ENCODE results near the gene FIGLA.
"Not testable (repeated sequence)": the region's sequence is repeated elsewhere in the genome, so short reads cannot be mapped to it uniquely, and the experiment has no call there.

The FIGLA gene

GRCh38 chr2:70808983-70809958, 18.8 kb upstream of the FIGLA start:
- Histone ChIP-seq H3K36me3 (ENCODE audit: control insufficient read depth in 1 of 2, insufficient read depth in 2 of 2, low read length in 2 of 2) (no peaks in the 10 kb centered on the region), H3K9me3 (ENCODE audit: control insufficient read depth in 1 of 2, low read length in 2 of 2) (no peaks in the 10 kb centered on the region), H3K27ac (ENCODE audit: low read depth, low read length) (no peak overlapping the region), H3K9ac (ENCODE audit: low read depth in 1 of 2, low read length in 2 of 2) (no peak overlapping the region), H3K27me3 (ENCODE audit: control insufficient read depth in 1 of 2, insufficient read depth in 2 of 2, low read length in 2 of 2) (no peaks in the 10 kb centered on the region), H3K4me3 (ENCODE audit: low read depth in 1 of 2, low read length in 2 of 2) (no peak overlapping the region), H3K4me1 (ENCODE audit: control insufficient read depth in 1 of 2, insufficient read depth in 2 of 2, low read length in 2 of 2) (no peaks in the 10 kb centered on the region)

DNA sequence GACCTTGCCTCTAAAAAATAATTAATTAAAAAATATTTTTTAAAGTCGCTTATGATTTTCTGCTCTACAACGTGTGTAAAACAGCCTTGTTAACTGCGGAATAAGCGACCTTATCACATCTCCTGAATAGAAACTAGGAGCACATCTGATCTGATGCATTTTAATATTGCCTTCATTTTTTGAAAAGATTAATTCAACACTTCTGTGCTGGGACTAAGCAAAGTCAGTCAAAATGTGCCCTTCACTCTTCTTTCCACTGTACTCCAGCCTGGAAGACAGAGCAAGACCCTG, 17.3 kb upstream of the FIGLA start:
- Histone ChIP-seq H3K4me1 (ENCODE audit: control insufficient read depth in 1 of 2, insufficient read depth in 2 of 2, low read length in 2 of 2) (no peaks in the 10 kb centered on the region), H3K27ac (ENCODE audit: low read depth, low read length) (no peak overlapping the region), H3K9me3 (ENCODE audit: control insufficient read depth in 1 of 2, low read length in 2 of 2) (no peaks in the 10 kb centered on the region), H3K36me3 (ENCODE audit: control insufficient read depth in 1 of 2, insufficient read depth in 2 of 2, low read length in 2 of 2) (no peaks in the 10 kb centered on the region), H3K4me3 (ENCODE audit: low read depth in 1 of 2, low read length in 2 of 2) (no peak overlapping the region), H3K27me3 (ENCODE audit: control insufficient read depth in 1 of 2, insufficient read depth in 2 of 2, low read length in 2 of 2) (no peaks in the 10 kb centered on the region), H3K9ac (ENCODE audit: low read depth in 1 of 2, low read length in 2 of 2) (no peak overlapping the region)

DNA sequence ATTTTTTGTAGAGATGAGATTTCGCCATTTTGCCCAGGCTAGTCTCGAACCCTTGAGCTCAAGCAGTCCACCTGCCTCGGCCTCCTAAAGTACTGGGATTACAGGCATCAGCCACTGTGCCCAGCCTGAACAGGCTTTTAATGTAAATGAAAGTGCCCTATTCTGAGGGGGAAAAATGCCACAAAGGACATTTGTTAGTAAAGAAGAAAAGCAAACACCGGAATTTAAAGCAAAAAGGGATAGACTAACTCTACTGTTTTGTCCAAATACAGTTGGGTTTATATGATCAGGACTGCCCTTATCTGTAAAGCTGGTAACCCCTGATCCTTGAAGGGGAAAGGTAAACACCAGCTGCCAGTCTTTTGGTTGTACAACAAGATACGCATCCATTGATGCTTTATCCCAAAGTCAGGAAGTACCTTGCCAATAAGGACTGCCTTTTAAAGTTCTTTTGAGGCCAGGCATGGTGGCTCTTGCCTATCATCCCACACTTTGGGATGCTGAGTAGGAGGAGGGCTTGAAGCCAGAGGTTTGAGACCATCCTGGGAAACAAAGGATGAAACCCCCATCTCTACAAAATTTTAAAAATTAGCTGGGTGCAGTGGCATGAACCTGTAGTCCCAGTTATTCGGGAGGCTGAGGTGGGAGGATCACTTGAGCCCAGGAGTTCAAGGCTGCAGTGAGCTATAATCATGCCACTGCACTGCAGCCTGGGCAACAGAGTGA, 16.8 kb upstream of the FIGLA start:
- H3K9ac ChIP-seq (ENCODE audit: low read depth in 1 of 2, low read length in 2 of 2) = no peak overlapping the region
- no peak overlapping the region for H3K27ac ChIP-seq (ENCODE audit: low read depth, low read length)
- no peaks in the 10 kb centered on the region for H3K9me3 ChIP-seq (ENCODE audit: control insufficient read depth in 1 of 2, low read length in 2 of 2)
- no peak overlapping the region for H3K4me3 ChIP-seq (ENCODE audit: low read depth in 1 of 2, low read length in 2 of 2)
- no peaks in the 10 kb centered on the region for H3K36me3 ChIP-seq (ENCODE audit: control insufficient read depth in 1 of 2, insufficient read depth in 2 of 2, low read length in 2 of 2)
- no peaks in the 10 kb centered on the region for H3K4me1 ChIP-seq (ENCODE audit: control insufficient read depth in 1 of 2, insufficient read depth in 2 of 2, low read length in 2 of 2)
- no peaks in the 10 kb centered on the region for H3K27me3 ChIP-seq (ENCODE audit: control insufficient read depth in 1 of 2, insufficient read depth in 2 of 2, low read length in 2 of 2)

- Histone ChIP-seq H3K36me3 (ENCODE audit: control insufficient read depth in 1 of 2, insufficient read depth in 2 of 2, low read length in 2 of 2) (no peaks in the 10 kb centered on the region), H3K9me3 (ENCODE audit: control insufficient read depth in 1 of 2, low read length in 2 of 2) (no peaks in the 10 kb centered on the region), H3K4me1 (ENCODE audit: control insufficient read depth in 1 of 2, insufficient read depth in 2 of 2, low read length in 2 of 2) (no peaks in the 10 kb centered on the region), H3K4me3 (ENCODE audit: low read depth in 1 of 2, low read length in 2 of 2) (no peak overlapping the region), H3K27ac (ENCODE audit: low read depth, low read length) (no peak overlapping the region), H3K9ac (ENCODE audit: low read depth in 1 of 2, low read length in 2 of 2) (no peak overlapping the region), H3K27me3 (ENCODE audit: control insufficient read depth in 1 of 2, insufficient read depth in 2 of 2, low read length in 2 of 2) (no peaks in the 10 kb centered on the region)
Measured at GRCh38 chr2:70806620-70807019, 16.2 kb upstream of the FIGLA start.

- Histone ChIP-seq H3K27me3 (ENCODE audit: control insufficient read depth in 1 of 2, insufficient read depth in 2 of 2, low read length in 2 of 2) (no peaks in the 10 kb centered on the region), H3K9ac (ENCODE audit: low read depth in 1 of 2, low read length in 2 of 2) (no peak overlapping the region), H3K27ac (ENCODE audit: low read depth, low read length) (no peak overlapping the region), H3K9me3 (ENCODE audit: control insufficient read depth in 1 of 2, low read length in 2 of 2) (no peaks in the 10 kb centered on the region), H3K4me3 (ENCODE audit: low read depth in 1 of 2, low read length in 2 of 2) (no peak overlapping the region), H3K4me1 (ENCODE audit: control insufficient read depth in 1 of 2, insufficient read depth in 2 of 2, low read length in 2 of 2) (no peaks in the 10 kb centered on the region), H3K36me3 (ENCODE audit: control insufficient read depth in 1 of 2, insufficient read depth in 2 of 2, low read length in 2 of 2) (no peaks in the 10 kb centered on the region)
Measured at GRCh38 chr2:70806013-70806412, 15.6 kb upstream of the FIGLA start.

GRCh38 chr2:70801607-70802263, 11.3 kb upstream of the FIGLA start:
- Histone ChIP-seq H3K4me1 (ENCODE audit: control insufficient read depth in 1 of 2, insufficient read depth in 2 of 2, low read length in 2 of 2) (no peaks in the 10 kb centered on the region), H3K36me3 (ENCODE audit: control insufficient read depth in 1 of 2, insufficient read depth in 2 of 2, low read length in 2 of 2) (no peaks in the 10 kb centered on the region), H3K27me3 (ENCODE audit: control insufficient read depth in 1 of 2, insufficient read depth in 2 of 2, low read length in 2 of 2) (peaks cover 0 to 7% of the 10 kb centered on the region in 2 donors), H3K9me3 (ENCODE audit: control insufficient read depth in 1 of 2, low read length in 2 of 2) (no peaks in the 10 kb centered on the region), H3K9ac (ENCODE audit: low read depth in 1 of 2, low read length in 2 of 2) (no peak overlapping the region), H3K27ac (ENCODE audit: low read depth, low read length) (no peak overlapping the region), H3K4me3 (ENCODE audit: low read depth in 1 of 2, low read length in 2 of 2) (no peak overlapping the region)

DNA sequence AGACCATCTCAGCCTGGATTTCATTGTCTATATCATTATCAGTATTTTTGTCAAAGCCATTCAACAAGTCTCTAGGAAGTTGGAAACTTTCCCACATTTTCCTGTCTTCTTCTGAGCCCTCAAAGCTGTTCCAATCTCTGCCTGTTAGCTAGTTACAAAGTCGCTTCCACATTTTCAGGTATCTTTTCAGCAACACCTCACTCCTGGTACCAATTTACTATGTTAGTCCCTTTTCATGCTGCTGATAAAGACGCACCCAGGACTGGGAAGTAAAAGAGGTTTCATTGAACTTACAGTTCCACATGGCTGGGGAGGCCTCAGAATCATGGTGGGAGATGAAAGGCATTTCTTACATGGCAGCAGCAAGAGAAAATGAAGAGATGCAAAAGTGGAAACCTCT, 9.3 kb upstream of the FIGLA start:
- H3K36me3 ChIP-seq (ENCODE audit: control insufficient read depth in 1 of 2, insufficient read depth in 2 of 2, low read length in 2 of 2) = no peaks in the 10 kb centered on the region
- H3K9me3 ChIP-seq (ENCODE audit: control insufficient read depth in 1 of 2, low read length in 2 of 2) = no peaks in the 10 kb centered on the region
- no peak overlapping the region for H3K27ac ChIP-seq (ENCODE audit: low read depth, low read length)
- peaks cover 0 to 7% of the 10 kb centered on the region in 2 donors for H3K27me3 ChIP-seq (ENCODE audit: control insufficient read depth in 1 of 2, insufficient read depth in 2 of 2, low read length in 2 of 2)
- H3K9ac ChIP-seq (ENCODE audit: low read depth in 1 of 2, low read length in 2 of 2) = no peak overlapping the region
- no peaks in the 10 kb centered on the region for H3K4me1 ChIP-seq (ENCODE audit: control insufficient read depth in 1 of 2, insufficient read depth in 2 of 2, low read length in 2 of 2)
- no peak overlapping the region for H3K4me3 ChIP-seq (ENCODE audit: low read depth in 1 of 2, low read length in 2 of 2)

DNA sequence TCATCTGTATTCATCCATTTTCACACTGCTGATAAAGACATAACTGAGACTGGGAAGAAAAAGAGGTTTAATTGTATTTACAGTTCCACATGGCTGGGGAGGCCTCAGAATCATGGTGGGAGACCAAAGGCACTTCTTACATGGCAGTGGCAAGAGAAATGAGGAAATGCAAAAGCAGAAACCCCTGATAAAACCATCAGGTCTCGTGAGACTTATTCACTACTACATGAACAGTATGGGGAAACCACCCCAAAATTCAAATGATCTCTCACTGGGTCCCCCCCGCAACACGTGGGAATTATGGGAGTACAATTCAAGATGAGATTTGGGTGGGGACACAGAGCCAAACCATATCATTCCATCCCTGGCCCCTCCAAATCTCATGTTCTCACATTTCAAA, 7.6 kb upstream of the FIGLA start:
- not testable (repeated sequence) for H3K36me3 ChIP-seq (ENCODE audit: control insufficient read depth in 1 of 2, insufficient read depth in 2 of 2, low read length in 2 of 2); H3K9ac ChIP-seq (ENCODE audit: low read depth in 1 of 2, low read length in 2 of 2); H3K4me3 ChIP-seq (ENCODE audit: low read depth in 1 of 2, low read length in 2 of 2); H3K9me3 ChIP-seq (ENCODE audit: control insufficient read depth in 1 of 2, low read length in 2 of 2); H3K27ac ChIP-seq (ENCODE audit: low read depth, low read length); H3K4me1 ChIP-seq (ENCODE audit: control insufficient read depth in 1 of 2, insufficient read depth in 2 of 2, low read length in 2 of 2)
- H3K27me3 ChIP-seq (ENCODE audit: control insufficient read depth in 1 of 2, insufficient read depth in 2 of 2, low read length in 2 of 2) = peaks cover 4 to 11% of the 10 kb centered on the region in 2 donors

DNA sequence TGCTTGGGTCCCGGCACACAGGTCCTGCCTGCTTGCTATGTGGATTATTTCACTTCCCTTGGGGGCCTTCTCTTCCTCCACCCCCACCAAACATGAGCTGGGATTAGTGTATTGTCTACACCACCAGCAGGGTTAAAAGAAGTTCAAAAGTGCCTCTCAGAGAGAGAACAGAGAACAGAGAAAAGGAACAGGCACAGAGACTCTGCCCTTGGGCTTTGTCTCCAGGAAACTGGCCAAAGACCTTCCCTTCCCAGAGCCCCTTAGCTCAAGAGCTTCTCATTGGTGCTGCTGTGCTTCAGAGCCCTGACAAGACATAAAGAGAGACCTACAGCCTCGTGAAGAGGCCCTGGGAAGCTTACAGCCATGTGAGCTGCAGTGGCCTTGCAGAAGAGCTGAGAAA, 7.1 kb upstream of the FIGLA start:
- no peaks in the 10 kb centered on the region for H3K4me1 ChIP-seq (ENCODE audit: control insufficient read depth in 1 of 2, insufficient read depth in 2 of 2, low read length in 2 of 2)
- no peak overlapping the region for H3K4me3 ChIP-seq (ENCODE audit: low read depth in 1 of 2, low read length in 2 of 2)
- no peaks in the 10 kb centered on the region for H3K9me3 ChIP-seq (ENCODE audit: control insufficient read depth in 1 of 2, low read length in 2 of 2)
- peaks cover 4 to 15% of the 10 kb centered on the region in 2 donors for H3K27me3 ChIP-seq (ENCODE audit: control insufficient read depth in 1 of 2, insufficient read depth in 2 of 2, low read length in 2 of 2)
- no peaks in the 10 kb centered on the region for H3K36me3 ChIP-seq (ENCODE audit: control insufficient read depth in 1 of 2, insufficient read depth in 2 of 2, low read length in 2 of 2)
- no peak overlapping the region for H3K9ac ChIP-seq (ENCODE audit: low read depth in 1 of 2, low read length in 2 of 2)
- H3K27ac ChIP-seq (ENCODE audit: low read depth, low read length) = no peak overlapping the region

GRCh38 chr2:70796262-70796661, 5.8 kb upstream of the FIGLA start:
- Histone ChIP-seq H3K27ac (ENCODE audit: low read depth, low read length) (no peak overlapping the region), H3K27me3 (ENCODE audit: control insufficient read depth in 1 of 2, insufficient read depth in 2 of 2, low read length in 2 of 2) (peaks cover 4 to 23% of the 10 kb centered on the region in 2 donors), H3K9me3 (ENCODE audit: control insufficient read depth in 1 of 2, low read length in 2 of 2) (no peaks in the 10 kb centered on the region), H3K4me1 (ENCODE audit: control insufficient read depth in 1 of 2, insufficient read depth in 2 of 2, low read length in 2 of 2) (no peaks in the 10 kb centered on the region), H3K9ac (ENCODE audit: low read depth in 1 of 2, low read length in 2 of 2) (no peak overlapping the region), H3K4me3 (ENCODE audit: low read depth in 1 of 2, low read length in 2 of 2) (no peak overlapping the region), H3K36me3 (ENCODE audit: control insufficient read depth in 1 of 2, insufficient read depth in 2 of 2, low read length in 2 of 2) (no peaks in the 10 kb centered on the region)
